Trophoblast cell (in vitro differentiated cells and primary cell): ENCODE data around the gene HOXA9.

Source experiments
- DNase-seq, 2 donors: peaks; one replicate each; pipeline ENCODE4 v3.0.0-alpha.2; 2016
- H2AFZ ChIP-seq: 2 replicates; pipeline ENCODE4 v1.6.1; 2013; ENCODE audit warnings: low read length, moderate library complexity, mild to moderate bottlenecking; ENCODE audit not compliant: insufficient read depth, poor library complexity
- H2AK5ac ChIP-seq: 2 replicates; pipeline ENCODE4 v1.6.1; 2013; ENCODE audit warnings: mild to moderate bottlenecking, low read length
- H2BK120ac ChIP-seq: 2 replicates; pipeline ENCODE4 v1.6.1; 2013; ENCODE audit warnings: low read length, mild to moderate bottlenecking, moderate library complexity; ENCODE audit not compliant: insufficient read depth, poor library complexity
- H2BK12ac ChIP-seq: 2 replicates; pipeline ENCODE4 v1.6.1; 2013; ENCODE audit warnings: mild to moderate bottlenecking, low read length, moderate library complexity
- H2BK5ac ChIP-seq: 2 replicates; pipeline ENCODE4 v1.6.1; 2013; ENCODE audit warnings: low read length, low read depth, moderate library complexity, mild to moderate bottlenecking; ENCODE audit not compliant: poor library complexity
- H3K14ac ChIP-seq: 2 replicates; pipeline ENCODE4 v1.6.1; 2013; ENCODE audit warnings: mild to moderate bottlenecking, low read length
- H3K18ac ChIP-seq: 2 replicates; pipeline ENCODE4 v1.6.1; 2013; ENCODE audit warnings: mild to moderate bottlenecking, low read length
- H3K23ac ChIP-seq: 2 replicates; pipeline ENCODE4 v1.6.1; 2013; ENCODE audit warnings: low read length
- H3K27ac ChIP-seq: 2 replicates; pipeline ENCODE4 v1.5.1; 2013; ENCODE audit warnings: low read depth, mild to moderate bottlenecking, inconsistent platforms, low read length, moderate library complexity
- H3K27me3 ChIP-seq: 2 replicates; pipeline ENCODE4 v1.6.1; 2013; ENCODE audit warnings: inconsistent platforms, mild to moderate bottlenecking, low read length, moderate library complexity; ENCODE audit not compliant: insufficient read depth
- H3K36me3 ChIP-seq, 2 experiments: 1 replicate in 1 of 2; 2 replicates in 1 of 2; pipeline ENCODE4 v1.6.1; 2013; ENCODE audit warnings: low read length in 2 of 2, mild to moderate bottlenecking in 2 of 2, moderate library complexity in 1 of 2; ENCODE audit not compliant: insufficient read depth in 2 of 2, control insufficient read depth in 1 of 2
- H3K4ac ChIP-seq: 2 replicates; pipeline ENCODE4 v1.6.1; 2013; ENCODE audit warnings: low read depth, mild to moderate bottlenecking, low read length, moderate library complexity
- H3K4me1 ChIP-seq, 2 experiments: 1 replicate in 1 of 2; 2 replicates in 1 of 2; pipeline ENCODE4 v1.6.1; 2013; ENCODE audit warnings: low read length in 2 of 2, mild to moderate bottlenecking in 2 of 2, moderate library complexity in 1 of 2; ENCODE audit not compliant: insufficient read depth in 2 of 2, control insufficient read depth in 1 of 2
- H3K4me2 ChIP-seq: 2 replicates; pipeline ENCODE4 v1.6.1; 2013; ENCODE audit warnings: inconsistent platforms, mild to moderate bottlenecking, low read length, moderate library complexity
- H3K4me3 ChIP-seq: 2 replicates; pipeline ENCODE4 v1.5.1; 2013; ENCODE audit warnings: mild to moderate bottlenecking, low read depth, low read length, inconsistent platforms
- H3K79me1 ChIP-seq: one replicate; pipeline ENCODE4 v1.6.1; 2013; ENCODE audit warnings: low read length
- H3K79me2 ChIP-seq: 2 replicates; pipeline ENCODE4 v1.6.1; 2013; ENCODE audit warnings: low read length, mild to moderate bottlenecking; ENCODE audit not compliant: control insufficient read depth, insufficient read depth, poor library complexity
- H3K9ac ChIP-seq: 2 replicates; pipeline ENCODE4 v1.6.1; 2013; ENCODE audit warnings: mild to moderate bottlenecking, low read length
- H3K9me3 ChIP-seq: 2 replicates; pipeline ENCODE4 v1.6.1; 2013; ENCODE audit warnings: low read depth, mild to moderate bottlenecking, control low read depth, inconsistent platforms, low read length; ENCODE audit not compliant: insufficient read depth
- H4K12ac ChIP-seq: 2 replicates; pipeline ENCODE4 v1.6.1; 2013; ENCODE audit warnings: low read depth, mild to moderate bottlenecking, low read length, moderate library complexity
- H4K8ac ChIP-seq: 2 replicates; pipeline ENCODE4 v1.6.1; 2013; ENCODE audit warnings: low read depth, mild to moderate bottlenecking, low read length, moderate library complexity
- H4K91ac ChIP-seq: one replicate; pipeline ENCODE4 v1.6.1; 2013; ENCODE audit warnings: low read depth, mild to moderate bottlenecking, low read length, moderate library complexity
- WGBS: extraction: QIAGEN DNeasy Blood & Tissue Kit; methylation state at CpG from one replicate; pipeline ENCODE4 v1.1.7; 2013; ENCODE audit warnings: missing lambda C conversion rate; ENCODE audit not compliant: insufficient read length, insufficient coverage; ENCODE audit errors: extremely low coverage; 5-methylcytosine and 5-hydroxymethylcytosine counted together

Gene HOXA9

GRCh38 chr7:27176962-27177794 lies 11.8 kb upstream of the HOXA9 start:
- Histone ChIP-seq H3K18ac (no peak overlapping the region), H3K36me3 (no peaks in the 10 kb centered on the region), H3K4me1 (peaks cover 7 to 14% of the 10 kb centered on the region in 2 experiments), H2BK120ac (no peak overlapping the region), H3K23ac (no peak overlapping the region), H3K79me1 (no peaks in the 10 kb centered on the region), H4K8ac (no peak overlapping the region), H2BK5ac (no peak overlapping the region), H2AFZ (no peak overlapping the region), H3K4me2 (no peak overlapping the region), H3K4me3 (no peak overlapping the region), H3K27me3 (peaks cover 88% of the 10 kb centered on the region), H3K79me2 (no peaks in the 10 kb centered on the region), H4K91ac (no peak overlapping the region), H3K27ac (no peak overlapping the region), H4K12ac (no peak overlapping the region), H3K4ac (no peak overlapping the region), H3K9me3 (peaks cover 46% of the 10 kb centered on the region), H3K9ac (no peak overlapping the region), H2AK5ac (no peak overlapping the region), H2BK12ac (no peak overlapping the region), H3K14ac (no peak overlapping the region)
- no CpG with 5 or more reads among the region's 22 CpGs for WGBS
- no peak for DNase-seq

- Histone ChIP-seq H3K18ac (no peak overlapping the region), H4K91ac (no peak overlapping the region), H4K12ac (no peak overlapping the region), H3K4me1 (peaks cover 7 to 16% of the 10 kb centered on the region in 2 experiments), H3K4ac (no peak overlapping the region), H3K4me3 (no peak overlapping the region), H2AK5ac (no peak overlapping the region), H3K27ac (no peak overlapping the region), H2BK12ac (no peak overlapping the region), H2BK5ac (no peak overlapping the region), H3K9ac (no peak overlapping the region), H2BK120ac (no peak overlapping the region), H3K79me1 (no peaks in the 10 kb centered on the region), H3K4me2 (no peak overlapping the region), H2AFZ (no peak overlapping the region), H3K36me3 (no peaks in the 10 kb centered on the region), H3K23ac (no peak overlapping the region), H3K79me2 (no peaks in the 10 kb centered on the region), H3K14ac (no peak overlapping the region), H4K8ac (no peak overlapping the region), H3K27me3 (peaks cover 88% of the 10 kb centered on the region), H3K9me3 (peaks cover 43% of the 10 kb centered on the region)
- no peak for DNase-seq
- WGBS: no CpG with 5 or more reads among the region's 3 CpGs
Measured at GRCh38 chr7:27176524-27176845, 11.1 kb upstream of the HOXA9 start.

GRCh38 chr7:27175626-27176523 lies 10.5 kb upstream of the HOXA9 start:
- Histone ChIP-seq H3K36me3 (no peaks in the 10 kb centered on the region), H3K79me1 (no peaks in the 10 kb centered on the region), H3K9ac (no peak overlapping the region), H3K4me2 (no peak overlapping the region), H3K27me3 (peaks cover 92% of the 10 kb centered on the region), H3K27ac (no peak overlapping the region), H2BK120ac (no peak overlapping the region), H3K79me2 (no peaks in the 10 kb centered on the region), H3K4ac (no peak overlapping the region), H3K9me3 (peaks cover 45% of the 10 kb centered on the region), H4K91ac (no peak overlapping the region), H3K4me3 (no peak overlapping the region), H2BK5ac (no peak overlapping the region), H3K18ac (no peak overlapping the region), H2BK12ac (no peak overlapping the region), H4K12ac (no peak overlapping the region), H3K4me1 (peaks cover 7 to 19% of the 10 kb centered on the region in 2 experiments), H3K14ac (no peak overlapping the region), H2AK5ac (no peak overlapping the region), H3K23ac (peak overlapping the region; percentile 41), H4K8ac (no peak overlapping the region), H2AFZ (no peak overlapping the region)
- DNase-seq: no peak
- no CpG with 5 or more reads among the region's 40 CpGs for WGBS

GRCh38 chr7:27174874-27175625 lies 9.7 kb upstream of the HOXA9 start:
- Histone ChIP-seq H4K12ac (no peak overlapping the region), H3K27me3 (peaks cover 88% of the 10 kb centered on the region), H3K18ac (no peak overlapping the region), H2BK120ac (no peak overlapping the region), H3K79me2 (no peaks in the 10 kb centered on the region), H3K27ac (no peak overlapping the region), H4K91ac (no peak overlapping the region), H3K79me1 (no peaks in the 10 kb centered on the region), H3K9ac (no peak overlapping the region), H2AK5ac (no peak overlapping the region), H2BK12ac (no peak overlapping the region), H4K8ac (no peak overlapping the region), H3K4me2 (no peak overlapping the region), H3K4me1 (peaks cover 7 to 19% of the 10 kb centered on the region in 2 experiments), H2AFZ (no peak overlapping the region), H3K4ac (no peak overlapping the region), H3K14ac (no peak overlapping the region), H3K36me3 (no peaks in the 10 kb centered on the region), H3K4me3 (no peak overlapping the region), H2BK5ac (no peak overlapping the region), H3K9me3 (peaks cover 45% of the 10 kb centered on the region), H3K23ac (no peak overlapping the region)
- no peak for DNase-seq
- WGBS: no CpG with 5 or more reads among the region's 12 CpGs
